ENCODE measurements around the gene GPC6.

DNA sequence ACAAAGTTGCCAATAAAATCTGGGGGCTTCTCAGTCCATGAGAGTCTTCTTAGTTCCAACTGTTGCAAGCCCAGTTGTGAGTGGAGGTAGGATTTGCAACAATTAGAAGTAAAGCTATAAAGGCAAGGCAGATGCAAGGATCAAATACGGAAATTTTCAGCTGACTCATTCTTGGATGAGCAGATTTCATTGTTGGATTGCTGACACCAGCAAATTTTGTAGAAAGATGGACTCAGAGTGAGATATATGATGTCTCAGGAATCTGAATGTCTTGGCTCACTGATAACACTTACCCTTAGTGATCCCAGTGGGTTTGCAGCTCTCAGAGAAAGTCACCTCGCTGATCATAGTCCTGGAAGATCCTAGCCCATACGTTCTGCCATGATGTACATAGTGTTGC lies 209.0 kb downstream of the GPC6 start:
- TF ChIP-seq, protein P1, sequence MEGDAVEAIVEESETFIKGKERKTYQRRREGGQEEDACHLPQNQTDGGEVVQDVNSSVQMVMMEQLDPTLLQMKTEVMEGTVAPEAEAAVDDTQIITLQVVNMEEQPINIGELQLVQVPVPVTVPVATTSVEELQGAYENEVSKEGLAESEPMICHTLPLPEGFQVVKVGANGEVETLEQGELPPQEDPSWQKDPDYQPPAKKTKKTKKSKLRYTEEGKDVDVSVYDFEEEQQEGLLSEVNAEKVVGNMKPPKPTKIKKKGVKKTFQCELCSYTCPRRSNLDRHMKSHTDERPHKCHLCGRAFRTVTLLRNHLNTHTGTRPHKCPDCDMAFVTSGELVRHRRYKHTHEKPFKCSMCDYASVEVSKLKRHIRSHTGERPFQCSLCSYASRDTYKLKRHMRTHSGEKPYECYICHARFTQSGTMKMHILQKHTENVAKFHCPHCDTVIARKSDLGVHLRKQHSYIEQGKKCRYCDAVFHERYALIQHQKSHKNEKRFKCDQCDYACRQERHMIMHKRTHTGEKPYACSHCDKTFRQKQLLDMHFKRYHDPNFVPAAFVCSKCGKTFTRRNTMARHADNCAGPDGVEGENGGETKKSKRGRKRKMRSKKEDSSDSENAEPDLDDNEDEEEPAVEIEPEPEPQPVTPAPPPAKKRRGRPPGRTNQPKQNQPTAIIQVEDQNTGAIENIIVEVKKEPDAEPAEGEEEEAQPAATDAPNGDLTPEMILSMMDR (conservative IDR thresholded peaks at IDR 0.05) = no peak
- no peak for TF ChIP-seq EZH2 (IDR thresholded peaks at IDR 0.05; ENCODE audit: low read depth)
